GM10266 (cell line): Measurements from ENCODE around the gene DLEC1.

ENCODE experiments used
- DNase-seq: peaks from one replicate; pipeline ENCODE4 v3.0.0; 2012; ENCODE audit errors: extremely low spot score
- TF ChIP-seq, protein P1 (sequence below): IDR thresholded peaks from 2 replicates; pipeline ENCODE4 v1.5.1; 2012; ENCODE audit warnings: mild to moderate bottlenecking, low read depth; ENCODE audit not compliant: control insufficient read depth, insufficient read depth; ENCODE audit errors: missing control alignments

Gene DLEC1

DNA sequence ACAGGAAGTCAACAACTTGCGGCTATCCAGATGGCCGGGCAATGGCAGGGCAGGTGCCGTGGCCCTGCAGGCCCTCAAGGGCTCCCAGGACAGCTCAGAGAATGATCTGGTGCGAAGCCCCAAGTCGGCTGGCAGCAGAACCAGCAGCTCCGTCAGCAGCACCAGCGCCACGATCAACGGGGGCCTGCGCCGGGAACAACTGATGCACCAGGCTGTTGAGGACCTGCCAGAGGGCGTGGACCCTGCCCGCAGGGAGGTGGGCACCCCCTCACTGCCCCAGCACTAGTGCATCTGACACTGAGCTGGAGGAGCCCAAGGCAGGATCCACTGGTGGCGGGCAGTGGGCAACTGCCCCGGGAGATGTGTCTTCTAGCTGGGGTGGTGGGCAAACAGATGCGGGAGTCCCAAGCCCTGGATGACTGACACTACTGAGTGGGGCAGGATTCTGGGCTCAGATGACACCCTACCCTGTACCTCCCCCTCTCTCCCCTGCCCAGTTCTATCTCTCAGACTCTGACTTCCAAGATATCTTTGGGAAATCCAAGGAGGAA lies 32.5 kb upstream of the DLEC1 start:
- DNase-seq, result no peak
- TF ChIP-seq, protein P1, sequence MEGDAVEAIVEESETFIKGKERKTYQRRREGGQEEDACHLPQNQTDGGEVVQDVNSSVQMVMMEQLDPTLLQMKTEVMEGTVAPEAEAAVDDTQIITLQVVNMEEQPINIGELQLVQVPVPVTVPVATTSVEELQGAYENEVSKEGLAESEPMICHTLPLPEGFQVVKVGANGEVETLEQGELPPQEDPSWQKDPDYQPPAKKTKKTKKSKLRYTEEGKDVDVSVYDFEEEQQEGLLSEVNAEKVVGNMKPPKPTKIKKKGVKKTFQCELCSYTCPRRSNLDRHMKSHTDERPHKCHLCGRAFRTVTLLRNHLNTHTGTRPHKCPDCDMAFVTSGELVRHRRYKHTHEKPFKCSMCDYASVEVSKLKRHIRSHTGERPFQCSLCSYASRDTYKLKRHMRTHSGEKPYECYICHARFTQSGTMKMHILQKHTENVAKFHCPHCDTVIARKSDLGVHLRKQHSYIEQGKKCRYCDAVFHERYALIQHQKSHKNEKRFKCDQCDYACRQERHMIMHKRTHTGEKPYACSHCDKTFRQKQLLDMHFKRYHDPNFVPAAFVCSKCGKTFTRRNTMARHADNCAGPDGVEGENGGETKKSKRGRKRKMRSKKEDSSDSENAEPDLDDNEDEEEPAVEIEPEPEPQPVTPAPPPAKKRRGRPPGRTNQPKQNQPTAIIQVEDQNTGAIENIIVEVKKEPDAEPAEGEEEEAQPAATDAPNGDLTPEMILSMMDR, result no peak

DNA sequence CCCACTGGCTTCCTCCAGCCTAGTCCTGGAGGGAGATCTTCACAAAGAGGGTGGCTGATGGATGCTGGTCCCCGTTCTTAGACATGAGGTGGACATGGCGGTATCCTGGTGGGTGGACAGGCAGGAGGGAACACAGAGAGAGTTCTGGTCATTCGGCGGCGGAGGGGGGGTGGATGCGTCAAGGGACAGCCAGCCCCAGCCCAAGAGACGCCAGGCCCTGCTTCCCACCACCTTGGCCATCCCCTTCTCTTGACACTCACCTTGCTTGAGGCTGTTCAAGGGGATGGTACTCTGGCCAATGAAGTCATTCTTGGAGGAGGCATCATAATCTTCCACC lies 31.3 kb upstream of the DLEC1 start:
- no peak for DNase-seq
- TF ChIP-seq, protein P1, result no peak

DNA sequence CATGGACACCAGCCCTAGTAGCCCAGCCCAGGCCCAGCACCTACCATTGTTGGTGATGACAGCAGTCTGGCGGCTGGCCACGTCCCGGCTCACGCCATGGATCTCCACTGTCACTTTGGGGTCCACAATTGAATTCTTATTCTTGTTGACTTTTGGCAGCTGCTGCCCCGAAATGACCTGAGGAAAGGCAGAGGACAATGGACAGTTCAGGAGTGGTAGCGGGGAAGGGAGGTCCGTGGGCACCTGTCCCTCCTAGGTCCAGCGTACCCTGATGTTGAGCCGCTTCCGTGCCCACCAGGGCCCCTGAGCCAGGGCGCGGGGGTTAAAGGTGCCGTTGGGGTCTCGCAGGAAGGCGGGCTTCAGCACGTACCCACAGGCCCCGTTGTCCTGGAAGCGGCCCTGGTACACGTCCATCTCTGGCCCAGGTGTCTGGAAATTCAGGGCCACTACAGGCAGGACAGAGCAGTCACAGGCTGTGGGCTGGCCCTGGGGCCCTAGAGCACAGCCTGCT lies 30.8 kb upstream of the DLEC1 start:
- no peak for DNase-seq
- TF ChIP-seq, protein P1, result no peak

DNA sequence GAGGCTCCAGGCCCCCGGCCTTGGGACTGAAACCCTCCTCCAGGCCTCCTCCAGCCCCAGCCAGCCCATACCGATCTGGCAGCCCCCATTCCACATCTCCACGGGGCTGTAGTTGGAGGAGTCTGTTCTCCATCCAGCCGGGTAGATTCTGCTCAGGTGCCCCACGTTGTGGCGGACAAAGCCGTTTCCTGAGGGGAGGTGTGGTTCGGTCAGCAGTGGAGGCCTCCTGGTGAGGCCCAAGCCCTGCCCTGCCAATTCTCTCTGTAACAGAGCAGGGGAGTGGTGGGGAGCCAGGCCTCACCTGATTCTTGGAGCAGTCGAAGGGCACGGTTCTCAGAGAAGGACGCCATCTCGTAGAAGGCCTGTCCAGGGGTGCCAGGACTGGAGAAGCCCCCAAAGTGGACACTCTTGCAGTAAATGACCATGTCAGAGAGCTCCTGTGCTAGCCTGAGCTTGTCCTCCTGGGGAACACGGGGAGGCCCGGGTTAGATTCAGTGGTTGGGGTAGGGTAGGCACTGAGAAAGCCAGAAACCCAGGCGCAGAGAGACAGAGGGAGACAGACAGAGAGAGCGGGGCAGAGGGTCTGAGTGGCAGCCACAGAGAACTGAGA lies 29.9 kb upstream of the DLEC1 start:
- DNase-seq, result no peak
- TF ChIP-seq, protein P1, result no peak

DNA sequence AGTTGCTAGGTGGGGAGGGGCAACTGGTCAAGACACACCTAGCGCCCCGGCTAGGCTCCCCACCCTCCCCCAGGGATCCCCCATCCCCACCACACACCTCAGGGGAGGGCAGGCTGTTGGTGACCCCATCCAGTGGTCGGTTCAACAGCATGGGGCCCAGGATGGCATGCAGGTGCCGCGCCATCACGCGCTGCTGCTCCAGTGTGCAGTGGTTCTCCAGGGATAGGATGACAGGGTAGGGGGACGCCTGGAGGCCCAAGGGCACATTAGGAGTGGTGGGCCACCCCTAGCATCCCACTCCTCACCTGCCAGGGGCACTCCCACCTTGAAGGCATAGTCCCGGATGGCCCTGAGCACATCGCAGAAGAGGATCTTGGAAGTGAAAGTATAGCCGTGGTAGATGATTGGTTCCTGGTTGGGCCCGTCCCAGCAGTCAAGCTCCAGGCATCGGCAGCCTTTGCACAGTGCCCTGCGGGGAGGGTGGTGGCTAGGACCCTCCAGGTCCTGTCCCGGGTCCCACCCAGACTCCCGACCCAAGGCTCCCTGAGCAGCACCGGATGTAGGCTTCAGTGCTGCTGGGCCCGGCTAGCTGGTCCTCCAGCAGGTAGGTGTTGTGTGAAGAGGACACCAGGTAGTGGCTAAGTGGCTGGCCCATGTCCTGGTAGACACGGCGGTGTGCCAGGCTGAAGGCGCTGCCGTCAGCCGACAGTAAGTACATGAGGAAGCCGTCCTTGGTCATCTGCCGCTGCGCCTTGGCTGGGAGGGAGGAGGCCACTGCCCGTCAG lies 29.0 kb upstream of the DLEC1 start:
- DNase-seq, result no peak
- TF ChIP-seq, protein P1, result no peak

DNA sequence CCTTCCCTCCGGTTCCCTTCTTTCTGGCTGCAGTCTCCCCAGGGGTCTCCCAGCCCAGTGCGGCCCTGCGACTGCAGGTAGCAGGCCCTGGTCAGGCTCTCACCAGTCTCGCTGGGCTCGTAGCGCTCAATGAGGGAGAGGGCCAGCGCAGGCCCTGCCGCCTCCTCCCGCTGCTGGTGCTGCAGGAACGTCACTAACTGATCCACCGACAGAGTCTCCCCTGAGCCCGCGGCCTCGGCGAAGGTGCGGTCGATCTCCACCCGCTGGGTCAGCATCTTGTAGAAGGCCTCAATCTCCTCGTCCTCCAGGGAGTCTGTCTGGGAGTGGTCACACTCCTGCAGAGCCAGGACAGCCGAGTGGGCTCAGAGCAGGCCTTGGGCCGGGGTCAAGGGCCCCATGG lies 27.9 kb upstream of the DLEC1 start:
- DNase-seq, result no peak
- TF ChIP-seq, protein P1, result no peak

DNA sequence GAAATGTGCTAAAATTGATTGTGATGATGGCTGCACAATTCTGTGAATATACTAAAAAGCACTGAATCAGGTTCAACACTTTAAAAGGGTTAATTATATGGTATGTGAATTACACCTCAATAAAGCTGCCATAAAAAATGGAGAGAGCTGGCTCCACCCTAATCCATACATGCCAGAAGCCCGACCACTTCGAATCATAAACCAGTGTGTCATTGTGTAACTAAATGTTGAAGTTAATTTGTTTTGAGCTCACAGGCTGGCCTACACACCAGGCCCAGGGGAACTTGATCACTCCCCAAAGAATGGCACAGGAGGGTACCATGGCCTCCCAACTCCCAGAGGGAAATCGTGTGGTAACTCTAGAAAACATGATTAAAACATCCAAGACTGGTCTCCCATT lies 23.5 kb upstream of the DLEC1 start:
- TF ChIP-seq, protein P1, result no peak
- no peak for DNase-seq
